Lower leg skin (tissue), 3 donors: ENCODE data around the gene PROM1.

Source experiments
- POLR2A ChIP-seq, 2 donors: fragments of 450-650 bp; IDR thresholded peaks; one replicate each; pipeline ENCODE4 v1.6.1; 2016 to 2017; ENCODE audit warnings: antibody characterized with exemption in 2 of 2, mild to moderate bottlenecking in 1 of 2, moderate library complexity in 1 of 2
- TF ChIP-seq, protein P1 (sequence below), 3 donors: fragments of 450-650 bp; IDR thresholded peaks; one replicate each; pipeline ENCODE4 v1.5.1; 2016; ENCODE audit warnings: antibody characterized with exemption in 3 of 3, mild to moderate bottlenecking in 3 of 3, moderate library complexity in 2 of 3

DNA sequence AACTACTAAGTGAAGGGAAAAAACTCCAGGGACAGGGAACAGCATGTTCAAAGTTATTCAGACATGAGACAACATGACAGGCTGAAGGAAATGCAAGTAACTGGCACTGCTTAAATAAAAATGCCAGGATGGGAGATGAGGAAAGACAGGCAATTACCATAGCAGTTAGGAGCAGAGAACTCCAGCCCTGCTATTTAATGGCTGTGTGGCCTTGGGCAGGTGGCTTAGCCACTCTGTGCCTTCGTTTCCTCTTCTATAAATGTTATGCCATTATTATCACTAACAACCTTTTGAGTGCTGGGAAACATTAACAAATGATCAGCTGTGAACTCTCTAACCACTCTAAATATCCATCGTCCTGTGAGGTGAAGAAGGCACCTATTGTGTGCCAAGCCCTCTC lies 32.7 kb downstream of the PROM1 start:
- TF ChIP-seq, protein P1, sequence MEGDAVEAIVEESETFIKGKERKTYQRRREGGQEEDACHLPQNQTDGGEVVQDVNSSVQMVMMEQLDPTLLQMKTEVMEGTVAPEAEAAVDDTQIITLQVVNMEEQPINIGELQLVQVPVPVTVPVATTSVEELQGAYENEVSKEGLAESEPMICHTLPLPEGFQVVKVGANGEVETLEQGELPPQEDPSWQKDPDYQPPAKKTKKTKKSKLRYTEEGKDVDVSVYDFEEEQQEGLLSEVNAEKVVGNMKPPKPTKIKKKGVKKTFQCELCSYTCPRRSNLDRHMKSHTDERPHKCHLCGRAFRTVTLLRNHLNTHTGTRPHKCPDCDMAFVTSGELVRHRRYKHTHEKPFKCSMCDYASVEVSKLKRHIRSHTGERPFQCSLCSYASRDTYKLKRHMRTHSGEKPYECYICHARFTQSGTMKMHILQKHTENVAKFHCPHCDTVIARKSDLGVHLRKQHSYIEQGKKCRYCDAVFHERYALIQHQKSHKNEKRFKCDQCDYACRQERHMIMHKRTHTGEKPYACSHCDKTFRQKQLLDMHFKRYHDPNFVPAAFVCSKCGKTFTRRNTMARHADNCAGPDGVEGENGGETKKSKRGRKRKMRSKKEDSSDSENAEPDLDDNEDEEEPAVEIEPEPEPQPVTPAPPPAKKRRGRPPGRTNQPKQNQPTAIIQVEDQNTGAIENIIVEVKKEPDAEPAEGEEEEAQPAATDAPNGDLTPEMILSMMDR (IDR thresholded peaks at IDR 0.05) = no peak
- no peak for TF ChIP-seq POLR2A (IDR thresholded peaks at IDR 0.05)
